Muscle layer of duodenum (tissue), 2 donors: Measurements from ENCODE around the gene CAMK4.

Source experiments
- H3K27ac ChIP-seq: one replicate; pipeline ENCODE4 v1.7.0; 2013; ENCODE audit warnings: mild to moderate bottlenecking, low read length
- H3K27me3 ChIP-seq: one replicate; pipeline ENCODE4 v1.7.0; 2013; ENCODE audit warnings: low read depth, mild to moderate bottlenecking, control low read depth, low read length
- H3K36me3 ChIP-seq, 2 donors: one replicate each; pipeline ENCODE4 v1.7.0; 2013; ENCODE audit warnings: low read length in 2 of 2, control low read depth in 1 of 2, mild to moderate bottlenecking in 1 of 2; ENCODE audit not compliant: insufficient read depth in 2 of 2, control insufficient read depth in 1 of 2
- H3K4me1 ChIP-seq, 2 donors: one replicate each; pipeline ENCODE4 v1.7.0; 2013; ENCODE audit warnings: low read length in 2 of 2, mild to moderate bottlenecking in 2 of 2, control low read depth in 1 of 2, moderate library complexity in 1 of 2; ENCODE audit not compliant: insufficient read depth in 2 of 2, control insufficient read depth in 1 of 2
- H3K4me3 ChIP-seq, 2 donors: one replicate each; pipeline ENCODE4 v1.7.0; 2013; ENCODE audit warnings: low read length in 2 of 2, low read depth in 1 of 2, mild to moderate bottlenecking in 1 of 2
- H3K9me3 ChIP-seq, 2 donors: one replicate each; pipeline ENCODE4 v1.7.0; 2013; ENCODE audit warnings: low read length in 2 of 2, control low read depth in 1 of 2, mild to moderate bottlenecking in 1 of 2; ENCODE audit not compliant: control insufficient read depth in 1 of 2
- donor health status: healthy.

Gene CAMK4

DNA sequence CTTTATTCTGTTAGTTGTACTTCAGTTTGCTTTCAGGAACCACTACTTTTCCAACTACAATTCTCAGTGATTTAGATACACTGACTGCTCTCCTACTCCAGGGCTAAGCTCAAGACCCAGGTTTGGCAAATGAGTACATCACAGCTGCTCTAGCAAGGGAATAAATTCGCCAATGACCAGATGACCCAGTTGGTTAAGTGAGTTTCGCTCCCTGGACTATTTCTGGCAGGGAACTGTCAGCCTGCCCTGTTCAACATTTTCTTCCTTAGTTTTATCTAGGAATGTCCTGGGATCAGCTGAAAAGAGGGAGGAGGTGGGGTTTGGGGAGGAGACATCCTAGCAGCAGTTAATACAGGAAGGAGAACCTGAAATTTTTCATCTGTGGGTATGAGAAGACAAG, 294.6 kb downstream of the CAMK4 start:
- no peak overlapping the region for H3K4me3 ChIP-seq
- no peaks in the 10 kb centered on the region for H3K27me3 ChIP-seq
- no peaks in the 10 kb centered on the region for H3K36me3 ChIP-seq
- no peaks in the 10 kb centered on the region for H3K9me3 ChIP-seq
- H3K27ac ChIP-seq: no peak overlapping the region
- no peaks in the 10 kb centered on the region for H3K4me1 ChIP-seq

- Histone ChIP-seq H3K27ac (no peak overlapping the region), H3K27me3 (no peaks in the 10 kb centered on the region), H3K4me1 (no peaks in the 10 kb centered on the region), H3K4me3 (no peak overlapping the region), H3K9me3 (no peaks in the 10 kb centered on the region), H3K36me3 (no peaks in the 10 kb centered on the region)
Measured at GRCh38 chr5:111520908-111521307, 296.7 kb downstream of the CAMK4 start.

- H3K4me1 ChIP-seq: no peaks in the 10 kb centered on the region
- H3K36me3 ChIP-seq: no peaks in the 10 kb centered on the region
- H3K27me3 ChIP-seq: no peaks in the 10 kb centered on the region
- no peak overlapping the region for H3K4me3 ChIP-seq
- H3K9me3 ChIP-seq: no peaks in the 10 kb centered on the region
- H3K27ac ChIP-seq: no peak overlapping the region
Measured at GRCh38 chr5:111528056-111528455, 303.9 kb downstream of the CAMK4 start.

- Histone ChIP-seq H3K27me3 (no peaks in the 10 kb centered on the region), H3K9me3 (no peaks in the 10 kb centered on the region), H3K4me3 (no peak overlapping the region), H3K27ac (peak overlapping the region; percentile 37), H3K36me3 (no peaks in the 10 kb centered on the region), H3K4me1 (no peaks in the 10 kb centered on the region)
Measured at GRCh38 chr5:111530298-111530740, 306.1 kb downstream of the CAMK4 start.

GRCh38 chr5:111532886-111533582, 308.9 kb downstream of the CAMK4 start:
- no peaks in the 10 kb centered on the region for H3K4me1 ChIP-seq
- no peak overlapping the region for H3K4me3 ChIP-seq
- H3K36me3 ChIP-seq: no peaks in the 10 kb centered on the region
- H3K27ac ChIP-seq: no peak overlapping the region
- H3K9me3 ChIP-seq: no peaks in the 10 kb centered on the region
- no peaks in the 10 kb centered on the region for H3K27me3 ChIP-seq

DNA sequence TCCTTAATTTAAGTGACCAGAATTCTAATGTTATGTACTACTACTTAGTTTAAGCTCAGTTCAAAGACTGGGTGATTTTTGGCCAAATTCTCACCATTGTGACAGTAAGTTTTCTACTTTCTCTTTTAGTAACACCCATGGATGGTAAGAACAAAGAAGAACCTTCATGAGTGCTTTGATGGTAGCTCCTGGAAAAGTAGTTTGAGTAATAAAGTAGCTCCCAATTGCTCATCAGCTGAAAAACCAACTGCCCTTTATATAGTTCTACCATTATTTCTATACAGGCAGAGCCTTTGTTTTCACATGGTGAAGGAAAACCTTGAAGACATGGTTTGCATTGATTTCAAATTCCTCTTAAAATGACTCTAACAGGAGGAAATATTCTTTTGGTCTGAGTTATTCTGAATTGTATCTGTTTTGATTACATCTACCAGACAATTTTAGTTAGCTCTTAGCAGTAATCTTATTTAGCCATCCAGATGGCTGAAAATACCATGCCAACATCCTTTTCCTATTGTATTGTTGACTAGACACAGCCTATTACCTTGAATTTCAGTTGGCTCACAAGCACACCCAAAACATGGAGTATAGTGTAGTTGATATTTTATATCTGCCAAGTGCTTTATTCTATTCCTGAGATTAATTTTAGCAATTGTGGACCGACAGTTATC, 311.8 kb downstream of the CAMK4 start:
- H3K36me3 ChIP-seq: no peaks in the 10 kb centered on the region
- H3K27ac ChIP-seq: no peak overlapping the region
- no peaks in the 10 kb centered on the region for H3K27me3 ChIP-seq

DNA sequence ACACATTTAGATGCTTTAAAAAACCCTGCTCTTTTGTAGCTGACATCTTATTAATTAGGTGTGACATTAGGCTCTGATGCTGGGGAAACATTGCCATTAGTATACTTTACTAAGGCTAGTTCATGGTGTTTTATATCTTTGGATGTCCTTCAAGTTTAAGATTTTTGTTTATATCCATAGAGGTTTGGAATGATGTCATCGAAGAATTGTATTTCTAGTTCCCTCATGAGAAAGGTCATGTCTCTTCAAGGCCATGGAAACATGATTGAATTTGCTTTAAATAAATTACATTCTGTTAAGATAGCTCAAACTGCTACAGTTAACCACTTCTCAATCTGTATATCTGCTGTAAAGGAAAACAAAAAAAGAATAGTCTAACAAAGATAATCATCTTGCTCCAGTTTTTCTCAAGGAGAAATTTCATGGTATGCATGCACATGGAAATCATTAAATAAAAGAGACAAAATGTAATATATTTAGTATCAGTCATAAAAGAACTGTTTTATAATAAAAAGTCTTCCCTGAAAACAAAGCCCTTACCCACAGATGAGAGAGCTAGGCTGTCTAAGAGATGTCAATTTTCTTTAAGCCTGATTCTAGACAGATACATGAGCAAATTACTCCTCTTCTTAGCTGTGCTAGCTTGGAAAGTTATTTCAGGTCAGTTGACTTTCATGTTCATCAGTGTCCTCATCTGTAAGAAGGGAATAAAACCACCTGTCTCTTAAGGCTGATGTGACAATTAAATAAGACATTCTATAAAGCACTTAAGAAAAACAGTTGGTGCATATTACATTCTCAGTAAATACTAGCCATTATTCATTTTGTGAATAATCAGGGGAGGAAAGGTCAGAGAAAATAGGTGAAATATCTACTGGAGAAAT, 313.2 kb downstream of the CAMK4 start:
- Histone ChIP-seq H3K27ac (no peak overlapping the region), H3K4me1 (no peaks in the 10 kb centered on the region), H3K27me3 (no peaks in the 10 kb centered on the region), H3K9me3 (no peaks in the 10 kb centered on the region), H3K4me3 (no peak overlapping the region), H3K36me3 (no peaks in the 10 kb centered on the region)

More for the DNA sequence above, 311.8 kb downstream of the CAMK4 start:
- Histone ChIP-seq H3K9me3 (no peaks in the 10 kb centered on the region), H3K4me1 (no peaks in the 10 kb centered on the region), H3K4me3 (no peak overlapping the region)
